ENCODE measurements around the gene LCN6. TPM values are rescaled to one million over a fixed set of nuclear protein-coding genes. Genes with fewer than 3 reads are reported as not detected.
A peak's percentile ranks its signal among the peaks of the same experiment; 100 is the strongest.

The LCN6 gene
- total and polyA plus RNA-seq, 9 of the 15 experiments (the other 6 are each of a cell fraction or from before 2014, with no cell fraction given): 0.10 to 0.45 (median 0.37) TPM; not detected in 5

- no peak overlapping the region for H3K4me2 ChIP-seq (ENCODE audit: insufficient read depth, low read length)
- H3K9me1 ChIP-seq (ENCODE audit: control insufficient read depth, insufficient read depth, low read length): no peaks in the 10 kb centered on the region
- no peaks in the 10 kb centered on the region for H3K36me3 ChIP-seq (ENCODE audit: control insufficient read depth, insufficient read depth, low read length)
- H3K9me3 ChIP-seq (replicated peaks; ENCODE audit: control insufficient read depth, insufficient read depth, low read depth, low read length): no peaks in the 10 kb centered on the region
- H3K4me3 ChIP-seq: no peak overlapping the region
- WGBS (ENCODE audit: insufficient coverage, low coverage, missing lambda C conversion rate): 37% methylated on average over 5 of the region's 13 CpGs
- intact Hi-C loops (cut with micrococcal nuclease): no loop called here
- FAIRE-seq: no peak
- no peaks in the 10 kb centered on the region for H3K79me2 ChIP-seq (ENCODE audit: control insufficient read depth, insufficient read depth, low read length)
- peak in 1 of 4 experiments; percentile 42 for DNase-seq (ENCODE audit: extremely low read depth in 1 of 4, low spot score in 3 of 4)
- no peaks in the 10 kb centered on the region for H3K27me3 ChIP-seq (ENCODE audit: control insufficient read depth in 2 of 2, insufficient read depth in 2 of 2, low read length in 2 of 2)
- H4K20me1 ChIP-seq (replicated peaks; ENCODE audit: control insufficient read depth, insufficient read depth, low read length): no peaks in the 10 kb centered on the region
- no TSS peak for BruUV-seq (replicated peaks)
- peak overlapping the region in 1 of 2 experiments; percentile 76; a peak in 2 of 4 replicates for H3K9ac ChIP-seq (ENCODE audit: insufficient read depth in 1 of 2, low read depth in 2 of 2, low read length in 2 of 2)
- H2AFZ ChIP-seq (ENCODE audit: low read depth, low read length): no peak overlapping the region
- ChIA-PET CTCF (ENCODE audit: low intra/inter-chr PET ratio) (no interaction called here), POLR2A (interaction anchor here (0.5 to 1.6 kb wide), 3 partner anchors 10 to 1209 kb away, joined by 3 to 6 read pairs (median 3); no protein-coding TSS in a partner anchor)
- ATAC-seq: no peak
- H3K27ac ChIP-seq (ENCODE audit: extremely low read depth, low read depth, low read length): no peak overlapping the region
- in situ Hi-C loops (cut with MboI): no loop called here
- H3K4me1 ChIP-seq (replicated peaks in 1 of 2; ENCODE audit: control insufficient read depth in 2 of 2, insufficient read depth in 2 of 2, low read length in 2 of 2): peaks cover 8 to 78% of the 10 kb centered on the region in 2 experiments; a peak in 4 of 5 replicates
- no peak for TF ChIP-seq JUND (IDR thresholded peaks at IDR 0.05; ENCODE audit: borderline replicate concordance, low read depth, low read length)
- no peak for TF ChIP-seq JUND (tag; IDR thresholded peaks at IDR 0.05; ENCODE audit: borderline replicate concordance, low read depth, low read length)
- TF ChIP-seq FOXM1 (IDR thresholded peaks at IDR 0.05; ENCODE audit: low read depth): no peak
- no peak for TF ChIP-seq FOXM1 (CRISPR knock-in tag; IDR thresholded peaks at IDR 0.05; ENCODE audit: low read depth)
- no peak for TF ChIP-seq FOXK1 (CRISPR knock-in tag; IDR thresholded peaks at IDR 0.05; ENCODE audit: borderline replicate concordance)
- TF ChIP-seq THRAP3 (IDR thresholded peaks at IDR 0.05; ENCODE audit: borderline replicate concordance): no peak
- no peak for TF ChIP-seq HNRNPUL1 (IDR thresholded peaks at IDR 0.05; ENCODE audit: low read length)
- TF ChIP-seq ZNF830 (CRISPR knock-in tag; IDR thresholded peaks at IDR 0.05): no peak
- no peak for TF ChIP-seq ZNF699 (CRISPR knock-in tag; IDR thresholded peaks at IDR 0.05; ENCODE audit: insufficient replicate concordance)
- TF ChIP-seq, protein P1, sequence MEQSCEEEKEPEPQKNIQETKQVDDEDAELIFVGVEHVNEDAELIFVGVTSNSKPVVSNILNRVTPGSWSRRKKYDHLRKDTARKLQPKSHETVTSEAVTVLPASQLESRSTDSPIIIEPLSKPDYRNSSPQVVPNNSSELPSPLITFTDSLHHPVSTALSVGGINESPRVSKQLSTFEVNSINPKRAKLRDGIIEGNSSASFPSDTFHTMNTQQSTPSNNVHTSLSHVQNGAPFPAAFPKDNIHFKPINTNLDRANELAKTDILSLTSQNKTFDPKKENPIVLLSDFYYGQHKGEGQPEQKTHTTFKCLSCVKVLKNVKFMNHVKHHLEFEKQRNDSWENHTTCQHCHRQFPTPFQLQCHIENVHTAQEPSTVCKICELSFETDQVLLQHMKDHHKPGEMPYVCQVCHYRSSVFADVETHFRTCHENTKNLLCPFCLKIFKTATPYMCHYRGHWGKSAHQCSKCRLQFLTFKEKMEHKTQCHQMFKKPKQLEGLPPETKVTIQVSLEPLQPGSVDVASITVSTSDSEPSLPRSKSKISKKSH (CRISPR knock-in tag; IDR thresholded peaks at IDR 0.05): no peak
- TF ChIP-seq RHOXF2B (CRISPR knock-in tag; conservative IDR thresholded peaks at IDR 0.05): no peak
- TF ChIP-seq TCF7 (IDR thresholded peaks at IDR 0.05; ENCODE audit: borderline replicate concordance): no peak
- TF ChIP-seq SRSF1 (IDR thresholded peaks at IDR 0.05; ENCODE audit: low read depth, low read length): no peak
- peak; percentile 4; the same call in 1 of the 2 replicates for TF ChIP-seq SMARCA5 (IDR thresholded peaks at IDR 0.05)
- TF ChIP-seq XRCC5 (IDR thresholded peaks at IDR 0.05; ENCODE audit: low read depth, low read length): no peak
- no peak for TF ChIP-seq PCBP1 (IDR thresholded peaks at IDR 0.05; ENCODE audit: low read depth, low read length, poor library complexity, severe bottlenecking)
- no peak for TF ChIP-seq SMARCB1 (IDR thresholded peaks at IDR 0.05; ENCODE audit: insufficient read length, low read depth)
- no peak for TF ChIP-seq BRF2 (IDR thresholded peaks at IDR 0.05; ENCODE audit: borderline replicate concordance, insufficient read depth, insufficient read length)
- TF ChIP-seq, protein P2, sequence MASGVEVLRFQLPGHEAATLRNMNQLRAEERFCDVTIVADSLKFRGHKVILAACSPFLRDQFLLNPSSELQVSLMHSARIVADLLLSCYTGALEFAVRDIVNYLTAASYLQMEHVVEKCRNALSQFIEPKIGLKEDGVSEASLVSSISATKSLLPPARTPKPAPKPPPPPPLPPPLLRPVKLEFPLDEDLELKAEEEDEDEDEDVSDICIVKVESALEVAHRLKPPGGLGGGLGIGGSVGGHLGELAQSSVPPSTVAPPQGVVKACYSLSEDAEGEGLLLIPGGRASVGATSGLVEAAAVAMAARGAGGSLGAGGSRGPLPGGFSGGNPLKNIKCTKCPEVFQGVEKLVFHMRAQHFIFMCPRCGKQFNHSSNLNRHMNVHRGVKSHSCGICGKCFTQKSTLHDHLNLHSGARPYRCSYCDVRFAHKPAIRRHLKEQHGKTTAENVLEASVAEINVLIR (CRISPR knock-in tag; IDR thresholded peaks at IDR 0.05): no peak
- TF ChIP-seq ZSCAN29 (IDR thresholded peaks at IDR 0.05): no peak
- TF ChIP-seq ZNF431 (CRISPR knock-in tag; IDR thresholded peaks at IDR 0.05): no peak
- TF ChIP-seq ZFP36 (IDR thresholded peaks at IDR 0.05; ENCODE audit: low read depth, low read length, partially characterized antibody): peak; percentile 89
- TF ChIP-seq PRMT5 (CRISPR knock-in tag; IDR thresholded peaks at IDR 0.05): no peak
Measured at GRCh38 chr9:136761545-136761981, 13.2 kb upstream of the LCN6 start.

All from K562 (cell line).